Endothelial cell of umbilical vein (primary cell): ENCODE results near the gene SSH3. TPM values are rescaled to one million over a fixed set of nuclear protein-coding genes. Genes with fewer than 3 reads are reported as not detected.

Source experiments
- BruUV-seq: library from RNA; stranded (reverse); fragments of 400-500 nt; replicated peaks from 2 replicates; lab custom pipeline; 2021; lab: Mats Ljungman, UMichigan
- CTCF ChIA-PET: fragments of 300-600, 350-600 bp; sonication (Branson Sonifier 250); formaldehyde crosslinking; loops from one replicate; lab custom pipeline; 2021; ENCODE audit warnings: antibody characterized with exemption, inconsistent platforms; lab: Charles Lee
- POLR2A ChIA-PET: fragments of 300-600, 350-600 bp; sonication (Branson Sonifier 250); formaldehyde crosslinking; loops from one replicate; lab custom pipeline; 2021; ENCODE audit warnings: antibody characterized with exemption, inconsistent platforms; lab: Charles Lee
- DNase-seq: peaks from one replicate; pipeline ENCODE4 v3.0.0-alpha.2; 2011; ENCODE audit warnings: low read depth, low spot score
- FAIRE-seq: peaks from 2 replicates; lab custom pipeline; 2011; peaks lifted over from hg19 to GRCh38; lab: Jason Lieb, UNC
- H2AFZ ChIP-seq: 2 replicates; pipeline ENCODE4 v1.6.0; 2012; ENCODE audit warnings: low read depth, low read length, control low read depth, inconsistent platforms
- H3K27ac ChIP-seq: 2 replicates; pipeline ENCODE4 v1.5.1; 2011; ENCODE audit warnings: low read depth, mild to moderate bottlenecking, control low read depth, low read length, moderate library complexity; ENCODE audit not compliant: insufficient read depth
- H3K27me3 ChIP-seq, 2 experiments: 2 replicates each; pipeline versions ENCODE4 v1.6.0 to v1.6.1; 2011; ENCODE audit warnings: low read length in 2 of 2, mixed read lengths in 1 of 2; ENCODE audit not compliant: control insufficient read depth in 2 of 2, insufficient read depth in 2 of 2
- H3K36me3 ChIP-seq, 2 experiments: 2 replicates in 1 of 2; 3 replicates in 1 of 2; pipeline ENCODE4 v1.5.1; 2011; ENCODE audit warnings: low read length in 2 of 2, mild to moderate bottlenecking in 1 of 2, moderate library complexity in 1 of 2; ENCODE audit not compliant: control insufficient read depth in 2 of 2, insufficient read depth in 2 of 2; ENCODE audit errors: extremely low read depth in 1 of 2
- H3K4me1 ChIP-seq: 3 replicates; pipeline ENCODE4 v1.5.1; 2011; ENCODE audit warnings: mild to moderate bottlenecking, low read length; ENCODE audit not compliant: control insufficient read depth, insufficient read depth; ENCODE audit errors: extremely low read depth
- H3K4me2 ChIP-seq: 2 replicates; pipeline ENCODE4 v1.6.1; 2011; ENCODE audit warnings: low read length, control low read depth, mixed read lengths; ENCODE audit not compliant: insufficient read depth
- H3K4me3 ChIP-seq, 3 experiments: fragments of 200-600 bp in 1 of 3; sonication (generic), shearing (Covaris generic) in 1 of 3; replicated peaks in 1 of 3; 2 replicates each; pipeline ENCODE4 v1.5.1; 2011 to 2016; ENCODE audit warnings: control low read depth in 3 of 3, low read length in 3 of 3, mild to moderate bottlenecking in 2 of 3, inconsistent platforms in 1 of 3, low read depth in 1 of 3, moderate library complexity in 1 of 3; ENCODE audit not compliant: insufficient read depth in 1 of 3
- H3K79me2 ChIP-seq: 2 replicates; pipeline ENCODE4 v1.6.0; 2012; ENCODE audit warnings: low read length, inconsistent platforms; ENCODE audit not compliant: control insufficient read depth, insufficient read depth
- H3K9ac ChIP-seq: replicated peaks from 2 replicates; pipeline ENCODE3; 2011; ENCODE audit warnings: low read length, control low read depth; ENCODE audit not compliant: insufficient read depth; ENCODE audit errors: extremely low read depth
- H3K9me1 ChIP-seq: replicated peaks from 3 replicates; pipeline ENCODE4 v1.6.0; 2011; ENCODE audit warnings: mild to moderate bottlenecking, low read length; ENCODE audit not compliant: control insufficient read depth, insufficient read depth; ENCODE audit errors: extremely low read depth
- H3K9me3 ChIP-seq: replicated peaks from 2 replicates; pipeline ENCODE4 v1.5.1; 2012; ENCODE audit warnings: low read length, inconsistent platforms; ENCODE audit not compliant: control insufficient read depth, insufficient read depth
- H4K20me1 ChIP-seq: replicated peaks from 2 replicates; pipeline ENCODE3; 2011; ENCODE audit warnings: mild to moderate bottlenecking, low read length; ENCODE audit not compliant: control insufficient read depth, insufficient read depth; ENCODE audit errors: extremely low read depth
- CTCF ChIP-seq, 2 donors: IDR thresholded peaks; 1 replicate in 1 of 2; 2 replicates in 1 of 2; pipeline ENCODE4 v1.5.1; 2011; ENCODE audit warnings: low read length in 2 of 2, mild to moderate bottlenecking in 2 of 2, moderate library complexity in 2 of 2, control low read depth in 1 of 2, inconsistent platforms in 1 of 2, low read depth in 1 of 2; ENCODE audit not compliant: insufficient read depth in 1 of 2; ENCODE audit errors: extremely low read depth in 1 of 2
- EZH2 ChIP-seq: IDR thresholded peaks from 2 replicates; pipeline ENCODE4 v1.6.1; 2012; ENCODE audit warnings: borderline replicate concordance, low read depth, mild to moderate bottlenecking, moderate library complexity, low read length, inconsistent platforms; ENCODE audit not compliant: severe bottlenecking
- FOS ChIP-seq: IDR thresholded peaks from 2 replicates; pipeline ENCODE4 v1.6.1; 2011; ENCODE audit warnings: mild to moderate bottlenecking, low read length, moderate library complexity, borderline replicate concordance; ENCODE audit not compliant: insufficient read depth
- GATA2 ChIP-seq: IDR thresholded peaks from 2 replicates; pipeline ENCODE4 v1.7.0; 2011; ENCODE audit warnings: low read depth, mild to moderate bottlenecking, moderate library complexity, mixed read lengths, low read length; ENCODE audit not compliant: insufficient read length, insufficient read depth
- JUN ChIP-seq: IDR thresholded peaks from 2 replicates; pipeline ENCODE4 v1.6.1; 2011; ENCODE audit warnings: borderline replicate concordance, low read depth; ENCODE audit not compliant: insufficient read length, insufficient read depth
- MAX ChIP-seq: IDR thresholded peaks from 2 replicates; pipeline ENCODE4 v1.6.1; 2011; ENCODE audit not compliant: insufficient read depth, insufficient read length
- MYC ChIP-seq: IDR thresholded peaks from one replicate; pipeline ENCODE4 v1.6.1; 2011; ENCODE audit warnings: mild to moderate bottlenecking, low read depth, low read length
- POLR2A ChIP-seq: IDR thresholded peaks from 2 replicates; pipeline ENCODE4 v1.6.1; 2012; ENCODE audit warnings: low read depth, mild to moderate bottlenecking, control low read depth, low read length
- POLR2AphosphoS5 ChIP-seq: IDR thresholded peaks from 2 replicates; pipeline ENCODE4 v1.6.1; 2012; ENCODE audit warnings: low read depth, mild to moderate bottlenecking, control low read depth, low read length, moderate library complexity; ENCODE audit not compliant: insufficient read depth
- dilution Hi-C: fragments of 300-500 bp; cut with MboI; formaldehyde crosslinking; loops from one replicate; pipeline ENCODE4 v1.15.0; 2019; ENCODE audit warnings: low sequenced_read_pairs; ENCODE audit not compliant: extremely low pct_ligation_motif_present
- intact Hi-C: fragments of 100-400 bp; cut with micrococcal nuclease; formaldehyde crosslinking; loops from one replicate; pipeline ENCODE4 v1.10.0; 2022
- polyA plus RNA-seq, 4 experiments: library from polyadenylated mRNA; depleted of rRNA in 3 of 4; stranded (reverse) in 3 of 4; unstranded in 1 of 4; fragments of >200 nt; gene quantifications; 2 replicates each; pipeline versions ENCODE4 v1.2.1 to v1.2.3, GENCODE V29; 2011 to 2012; ENCODE audit warnings: missing spikeins in 1 of 4
- total RNA-seq: library from RNA; stranded (reverse); gene quantifications from 2 replicates; pipeline ENCODE4 v1.2.3, GENCODE V29; 2021

The SSH3 gene
- total and polyA plus RNA-seq, 2 donors (not counting 3 experiments of a cell fraction or from before 2014, with no cell fraction given) = 14.3 to 16.5 TPM

- no peaks in the 10 kb centered on the region for H3K9me3 ChIP-seq
- no peak overlapping the region for H3K4me3 ChIP-seq
- no peaks in the 10 kb centered on the region for H3K36me3 ChIP-seq
- no peak overlapping the region for H3K9ac ChIP-seq
- intact Hi-C loops (no loop called here), dilution Hi-C loops (no loop called here)
- no peak overlapping the region for H3K4me2 ChIP-seq
- no peaks in the 10 kb centered on the region for H3K27me3 ChIP-seq
- no peaks in the 10 kb centered on the region for H3K9me1 ChIP-seq
- FAIRE-seq (no peak), DNase-seq (no peak)
- no peak overlapping the region for H3K27ac ChIP-seq
- ChIA-PET POLR2A (interaction anchor here (1.0 kb wide), 1 partner anchor 20 kb away, joined by 5 read pairs; no protein-coding TSS in a partner anchor), CTCF (interaction anchor here (0.7 to 9.2 kb wide), 12 partner anchors 11 to 241 kb away, joined by 3 to 83 read pairs (median 4); partner anchors contain the start of genes GRK2, PPP1CA and RAD9A)
- H4K20me1 ChIP-seq = no peaks in the 10 kb centered on the region
- H3K4me1 ChIP-seq = peaks cover 6% of the 10 kb centered on the region
- no peaks in the 10 kb centered on the region for H3K79me2 ChIP-seq
- TF ChIP-seq JUN (no peak), MAX (no peak), FOS (no peak), EZH2 (no peak), POLR2A (no peak), MYC (no peak), CTCF (IDR thresholded peaks at IDR 0.05; ENCODE audit: extremely low read depth in 1 of 2, insufficient read depth in 1 of 2, low read depth in 1 of 2, low read length in 2 of 2) (no peak), POLR2AphosphoS5 (no peak), GATA2 (no peak)
- no peak overlapping the region for H2AFZ ChIP-seq
- no TSS peak for BruUV-seq
These were observed 18.7 kb downstream of the SSH3 start for GRCh38 chr11:67322049-67322448.
